HG02885 (cell line): ENCODE data around the gene OSBPL10.

Experiments
- ATAC-seq: cut with Tn5 transposase; IDR thresholded peaks from one replicate; pipeline ENCODE4 v1.9.1; 2021; ENCODE audit warnings: mild to moderate bottlenecking; ENCODE audit not compliant: unreplicated experiment, poor library complexity

OSBPL10 gene

DNA sequence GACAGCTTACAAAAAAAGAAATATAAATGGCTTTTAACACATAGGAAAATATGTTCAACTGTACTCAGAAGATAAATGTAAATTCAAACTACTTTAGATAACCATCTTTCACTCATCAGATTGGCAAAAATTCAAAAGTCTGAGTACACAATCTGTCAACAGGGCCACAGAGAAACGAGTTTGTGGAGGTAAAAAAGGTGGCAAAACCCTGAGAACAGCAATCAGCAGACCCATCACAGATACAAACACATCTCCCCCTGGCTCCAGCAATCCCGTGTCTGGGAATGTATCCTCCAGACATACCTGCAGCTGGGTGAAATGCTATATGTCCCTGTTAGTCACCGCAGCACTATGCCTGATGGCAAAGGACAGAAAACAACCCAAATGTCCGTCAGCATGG, 149.5 kb downstream of the OSBPL10 start:
- ATAC-seq, result no peak

DNA sequence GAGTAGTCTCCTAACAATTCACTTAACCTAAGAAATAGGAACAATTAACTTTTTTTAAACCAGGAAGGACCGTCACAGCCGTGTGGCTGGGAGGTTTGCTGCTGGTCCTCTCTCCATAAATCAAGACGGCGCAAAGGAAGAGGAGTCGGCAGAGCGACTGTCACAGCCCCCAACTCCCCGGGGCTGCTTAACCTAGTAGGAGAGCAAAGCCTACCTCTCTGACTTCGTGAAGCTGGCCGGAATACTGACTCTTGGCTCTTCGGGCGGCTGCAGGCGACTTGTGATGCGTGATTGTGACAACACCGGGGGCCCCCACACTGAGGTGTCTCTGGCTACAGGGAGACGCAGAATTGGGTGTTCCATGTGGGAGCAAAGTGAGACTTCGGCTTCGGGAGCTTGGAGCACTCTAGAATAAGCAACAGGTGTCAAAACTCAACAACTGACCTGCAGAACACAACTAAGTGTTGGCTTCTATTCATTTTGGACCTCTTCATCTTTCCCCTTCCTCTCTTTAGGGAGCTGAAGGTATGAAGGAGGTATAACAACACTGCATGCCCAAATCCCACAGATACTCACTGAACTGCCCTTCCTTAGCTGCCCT, 151.1 kb downstream of the OSBPL10 start:
- ATAC-seq, result no peak

- ATAC-seq, result no peak
Measured at GRCh38 chr3:31829010-31829409, 152.1 kb downstream of the OSBPL10 start.

- no peak for ATAC-seq
Measured at GRCh38 chr3:31828007-31828406, 153.1 kb downstream of the OSBPL10 start.

- ATAC-seq, result no peak
Measured at GRCh38 chr3:31823184-31823583, 157.9 kb downstream of the OSBPL10 start.

DNA sequence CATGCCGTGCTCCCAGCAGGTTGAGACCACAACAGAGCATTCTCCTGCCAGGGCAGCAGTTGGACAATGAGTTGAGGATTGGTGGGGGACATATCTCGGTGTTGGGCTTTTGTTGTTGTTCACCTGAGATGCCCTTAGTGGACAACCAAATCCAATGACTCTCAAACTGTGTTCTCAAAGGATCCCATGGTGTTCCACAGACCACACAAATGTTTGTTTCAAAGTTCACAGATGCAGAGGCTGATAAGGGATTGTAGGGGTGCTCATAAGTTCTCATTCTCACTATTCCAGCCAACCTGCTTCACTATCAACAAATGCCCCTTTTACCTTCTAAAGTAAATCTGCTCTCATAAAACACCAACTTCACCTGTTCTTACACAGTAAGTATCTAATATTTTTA, 159.9 kb downstream of the OSBPL10 start:
- no peak for ATAC-seq

DNA sequence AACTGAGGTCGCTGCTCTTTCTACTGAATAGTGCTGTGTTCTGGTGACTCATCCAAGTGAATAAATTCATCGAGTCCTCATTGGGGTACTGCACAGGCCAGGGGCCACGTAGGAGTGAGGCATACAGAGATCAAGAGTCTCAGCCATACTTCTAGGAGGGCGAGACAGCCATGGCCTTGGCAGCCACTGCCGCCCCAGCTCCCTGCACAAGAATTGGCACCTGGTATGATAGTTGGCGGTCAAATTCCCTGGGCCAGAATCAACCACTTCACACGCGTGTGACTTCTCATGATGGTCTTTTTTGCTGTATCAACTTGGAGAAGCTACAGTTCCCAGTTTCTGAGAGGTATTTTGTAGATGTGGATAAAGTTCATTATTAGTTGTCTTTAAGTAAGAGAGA, 161.6 kb downstream of the OSBPL10 start:
- no peak for ATAC-seq

DNA sequence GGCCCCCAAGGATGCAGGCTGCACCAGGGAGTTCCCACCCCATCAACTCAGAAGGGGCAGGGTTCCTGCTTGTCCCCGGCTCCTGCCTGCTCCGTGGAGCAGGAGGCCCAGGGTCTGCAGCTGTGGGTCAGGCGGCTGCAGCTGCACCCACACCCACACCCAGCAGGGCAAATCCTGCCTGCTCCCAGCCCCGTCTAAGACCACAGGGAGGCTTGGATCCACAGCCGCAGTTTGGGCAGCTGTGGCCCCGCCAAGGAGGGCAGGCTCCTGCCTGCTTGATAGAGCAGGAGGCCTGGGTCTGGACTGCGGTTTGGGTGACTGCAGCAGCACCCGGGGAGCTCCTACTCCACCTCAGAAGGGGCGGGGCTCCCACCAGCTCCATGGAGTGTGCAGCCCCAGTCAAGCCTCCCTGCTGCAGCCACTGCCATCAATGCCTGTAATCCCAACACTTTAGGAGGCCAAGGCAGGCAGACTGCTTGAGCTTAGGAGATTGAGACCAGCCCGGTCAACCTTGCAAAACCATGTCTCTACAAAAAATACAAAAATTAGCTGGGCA, 163.6 kb downstream of the OSBPL10 start:
- ATAC-seq, result no peak

GRCh38 chr3:31815631-31816440, 165.2 kb downstream of the OSBPL10 start:
- ATAC-seq, result no peak

- ATAC-seq, result no peak
Measured at GRCh38 chr3:31815006-31815405, 166.1 kb downstream of the OSBPL10 start.

- no peak for ATAC-seq
Measured at GRCh38 chr3:31813686-31814085, 167.4 kb downstream of the OSBPL10 start.

DNA sequence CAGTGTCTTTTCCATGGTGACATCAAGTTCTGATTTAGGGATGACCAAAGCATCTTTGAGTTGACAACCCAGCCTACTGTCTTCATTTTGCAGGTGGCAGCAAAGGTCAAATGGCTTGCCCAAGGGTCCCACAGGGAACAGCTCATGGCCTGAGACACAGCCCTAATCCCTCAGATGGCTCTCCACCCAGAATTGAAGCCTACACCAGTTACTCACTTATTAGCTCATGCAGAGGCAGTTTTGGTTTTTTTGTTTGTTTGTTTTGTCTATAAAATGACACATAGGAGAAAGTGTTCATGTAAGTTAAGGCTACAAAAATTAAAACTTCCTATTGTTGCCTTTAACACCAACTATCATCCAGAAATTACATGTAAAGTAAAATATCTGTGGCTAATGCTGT, 167.9 kb downstream of the OSBPL10 start:
- ATAC-seq, result no peak

DNA sequence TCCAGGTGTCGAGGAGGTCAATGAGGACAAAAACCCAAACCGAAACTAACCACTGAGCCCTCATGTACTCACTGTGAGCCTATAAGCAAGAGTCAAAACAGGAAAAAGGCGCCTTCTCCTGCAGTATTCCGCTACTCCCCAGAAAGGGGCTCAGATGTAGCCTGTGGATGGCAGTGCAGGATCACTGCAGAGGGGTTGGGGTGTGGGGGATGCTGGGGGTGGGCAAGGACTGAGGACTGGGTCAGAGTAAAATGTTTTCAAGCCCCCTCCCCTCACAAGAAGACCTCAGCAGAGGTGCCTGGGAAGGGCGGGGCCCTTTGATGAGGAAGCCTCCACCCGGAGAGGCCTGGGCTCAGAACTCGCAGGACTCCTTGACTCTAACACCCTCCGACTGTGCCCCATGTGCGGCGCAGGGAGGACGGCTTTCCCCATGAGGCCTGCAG, 170.1 kb downstream of the OSBPL10 start:
- peak; percentile 99 for ATAC-seq

GRCh38 chr3:31808143-31808720, 172.8 kb downstream of the OSBPL10 start:
- no peak for ATAC-seq

- no peak for ATAC-seq
Measured at GRCh38 chr3:31804251-31805051, 176.6 kb downstream of the OSBPL10 start.

GRCh38 chr3:31802981-31803740, 177.9 kb downstream of the OSBPL10 start:
- ATAC-seq, result no peak

DNA sequence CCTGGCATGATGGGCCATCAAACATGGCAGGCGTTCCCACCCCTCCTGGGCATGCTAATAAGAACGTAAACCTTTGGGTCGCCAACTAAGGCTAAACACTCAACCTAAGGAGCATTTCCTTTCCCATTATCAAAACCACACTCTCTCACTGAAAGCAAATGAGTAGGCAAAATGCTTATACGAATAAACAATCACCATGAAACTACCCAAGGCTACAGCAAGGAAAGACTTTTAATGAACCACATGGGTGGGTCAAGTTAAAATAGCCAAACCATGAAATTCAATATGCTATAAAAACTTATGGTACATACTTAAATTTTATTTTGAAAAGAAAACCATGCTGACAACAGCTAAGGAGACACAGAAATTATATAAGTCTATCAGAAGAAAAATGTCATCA, 180.6 kb downstream of the OSBPL10 start:
- no peak for ATAC-seq

GRCh38 chr3:31798840-31799239, 182.2 kb downstream of the OSBPL10 start:
- no peak for ATAC-seq

DNA sequence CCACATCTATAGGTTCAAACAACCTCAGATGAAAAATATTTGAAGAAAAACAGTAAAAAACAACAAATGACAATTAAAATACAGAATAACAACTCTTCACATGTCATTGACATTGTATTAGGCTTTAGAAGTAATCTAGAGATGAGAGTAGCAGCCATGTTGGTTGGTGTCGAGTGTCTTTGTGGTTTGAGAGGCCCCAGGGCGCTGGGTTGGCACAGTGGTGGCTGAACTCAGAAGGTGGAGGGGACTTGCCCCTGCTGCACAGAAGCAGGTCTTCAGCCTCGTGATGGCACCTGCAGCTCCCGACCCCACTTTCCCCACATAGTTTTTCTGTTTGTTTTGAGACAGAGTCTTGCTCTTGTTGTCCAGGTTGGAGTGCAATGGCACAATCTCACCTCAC, 187.2 kb downstream of the OSBPL10 start:
- no peak for ATAC-seq

GRCh38 chr3:31791090-31791430, 190.0 kb downstream of the OSBPL10 start:
- ATAC-seq, result no peak
